Measurements from ENCODE around the gene CFAP126.

DNA sequence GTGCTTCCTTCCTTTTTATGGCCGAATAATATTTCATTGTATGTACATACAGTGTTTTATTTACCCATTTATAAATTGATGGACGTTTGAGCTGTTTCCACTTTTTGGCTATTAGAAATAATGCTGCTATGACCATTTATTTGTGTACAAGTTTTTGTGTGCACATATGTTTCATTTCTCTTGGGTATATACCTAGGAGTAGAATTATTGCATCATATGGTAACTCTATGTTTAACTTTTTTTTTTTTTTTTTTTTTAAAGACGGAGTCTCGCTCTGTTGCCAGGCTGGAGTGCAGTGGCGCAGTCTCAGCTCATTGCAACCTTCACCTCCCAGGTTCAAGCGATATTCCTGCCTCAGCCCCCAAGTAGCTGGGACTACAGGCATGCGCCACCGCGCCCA, 34.5 kb downstream of the CFAP126 start:
- TF ChIP-seq, protein P1, sequence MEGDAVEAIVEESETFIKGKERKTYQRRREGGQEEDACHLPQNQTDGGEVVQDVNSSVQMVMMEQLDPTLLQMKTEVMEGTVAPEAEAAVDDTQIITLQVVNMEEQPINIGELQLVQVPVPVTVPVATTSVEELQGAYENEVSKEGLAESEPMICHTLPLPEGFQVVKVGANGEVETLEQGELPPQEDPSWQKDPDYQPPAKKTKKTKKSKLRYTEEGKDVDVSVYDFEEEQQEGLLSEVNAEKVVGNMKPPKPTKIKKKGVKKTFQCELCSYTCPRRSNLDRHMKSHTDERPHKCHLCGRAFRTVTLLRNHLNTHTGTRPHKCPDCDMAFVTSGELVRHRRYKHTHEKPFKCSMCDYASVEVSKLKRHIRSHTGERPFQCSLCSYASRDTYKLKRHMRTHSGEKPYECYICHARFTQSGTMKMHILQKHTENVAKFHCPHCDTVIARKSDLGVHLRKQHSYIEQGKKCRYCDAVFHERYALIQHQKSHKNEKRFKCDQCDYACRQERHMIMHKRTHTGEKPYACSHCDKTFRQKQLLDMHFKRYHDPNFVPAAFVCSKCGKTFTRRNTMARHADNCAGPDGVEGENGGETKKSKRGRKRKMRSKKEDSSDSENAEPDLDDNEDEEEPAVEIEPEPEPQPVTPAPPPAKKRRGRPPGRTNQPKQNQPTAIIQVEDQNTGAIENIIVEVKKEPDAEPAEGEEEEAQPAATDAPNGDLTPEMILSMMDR (IDR thresholded peaks at IDR 0.05 in 4 of 5, conservative IDR thresholded peaks at IDR 0.05 in 1 of 5): no peak
- TF ChIP-seq POLR2A (IDR thresholded peaks at IDR 0.05): no peak

Data from gastrocnemius medialis (tissue), 4 donors.